Suprapubic skin (tissue), 3 donors: Measurements from ENCODE around the gene MOGAT3.

ENCODE experiments used
- POLR2A ChIP-seq, 2 donors: fragments of 450-650 bp; IDR thresholded peaks; one replicate each; pipeline ENCODE4 v1.6.1; 2017; ENCODE audit warnings: antibody characterized with exemption in 2 of 2, mild to moderate bottlenecking in 2 of 2, moderate library complexity in 2 of 2
- TF ChIP-seq, protein P1 (sequence below), 2 donors: fragments of 200-600 bp in 1 of 2; fragments of 450-650 bp in 1 of 2; sonication (generic) in 1 of 2; IDR thresholded peaks; one replicate each; pipeline ENCODE4 v1.5.1; 2016 to 2019; ENCODE audit warnings: antibody characterized with exemption in 2 of 2, mild to moderate bottlenecking in 1 of 2, moderate library complexity in 1 of 2

DNA sequence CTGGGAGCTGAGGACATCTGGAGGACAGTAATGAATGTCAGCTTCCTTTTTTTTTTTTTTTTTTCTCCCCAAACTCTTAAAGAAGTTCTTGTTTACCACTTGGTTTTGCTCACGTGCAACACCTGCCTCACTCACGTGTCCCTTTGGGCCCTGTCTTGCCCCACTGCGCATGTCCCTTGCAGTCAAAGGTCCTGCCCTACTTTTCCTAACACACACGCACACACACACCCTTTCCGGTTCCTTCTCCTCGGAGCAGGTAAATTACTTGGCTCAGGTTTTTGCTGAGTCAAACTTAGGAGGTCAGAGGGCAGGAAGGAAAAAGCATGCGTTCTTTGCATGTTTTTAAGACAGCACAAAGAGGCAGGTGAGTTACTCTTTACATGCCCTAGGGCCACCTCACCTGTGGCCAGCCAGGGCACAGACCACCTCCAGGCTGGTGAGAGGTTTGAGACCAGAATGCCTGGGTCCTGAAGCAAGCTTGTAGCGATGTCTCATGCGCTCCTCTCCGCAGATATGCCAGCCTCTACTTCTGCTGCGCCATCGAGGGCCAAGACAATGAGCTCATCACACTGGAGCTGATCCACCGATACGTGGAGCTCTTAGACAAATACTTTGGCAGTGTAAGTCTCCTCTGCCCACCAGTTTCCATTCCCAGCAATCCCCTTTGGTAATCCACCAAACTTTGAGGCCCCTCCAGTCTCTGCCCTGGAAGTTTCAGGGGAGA, 43.8 kb downstream of the MOGAT3 start:
- TF ChIP-seq POLR2A (IDR thresholded peaks at IDR 0.05): no peak
- TF ChIP-seq, protein P1, sequence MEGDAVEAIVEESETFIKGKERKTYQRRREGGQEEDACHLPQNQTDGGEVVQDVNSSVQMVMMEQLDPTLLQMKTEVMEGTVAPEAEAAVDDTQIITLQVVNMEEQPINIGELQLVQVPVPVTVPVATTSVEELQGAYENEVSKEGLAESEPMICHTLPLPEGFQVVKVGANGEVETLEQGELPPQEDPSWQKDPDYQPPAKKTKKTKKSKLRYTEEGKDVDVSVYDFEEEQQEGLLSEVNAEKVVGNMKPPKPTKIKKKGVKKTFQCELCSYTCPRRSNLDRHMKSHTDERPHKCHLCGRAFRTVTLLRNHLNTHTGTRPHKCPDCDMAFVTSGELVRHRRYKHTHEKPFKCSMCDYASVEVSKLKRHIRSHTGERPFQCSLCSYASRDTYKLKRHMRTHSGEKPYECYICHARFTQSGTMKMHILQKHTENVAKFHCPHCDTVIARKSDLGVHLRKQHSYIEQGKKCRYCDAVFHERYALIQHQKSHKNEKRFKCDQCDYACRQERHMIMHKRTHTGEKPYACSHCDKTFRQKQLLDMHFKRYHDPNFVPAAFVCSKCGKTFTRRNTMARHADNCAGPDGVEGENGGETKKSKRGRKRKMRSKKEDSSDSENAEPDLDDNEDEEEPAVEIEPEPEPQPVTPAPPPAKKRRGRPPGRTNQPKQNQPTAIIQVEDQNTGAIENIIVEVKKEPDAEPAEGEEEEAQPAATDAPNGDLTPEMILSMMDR (IDR thresholded peaks at IDR 0.05): no peak
